Thyroid gland (tissue), 4 donors: ENCODE data around the gene EEF1AKMT3.

Source experiments
- POLR2A ChIP-seq, 2 donors: fragments of 450-650 bp; IDR thresholded peaks; one replicate each; pipeline ENCODE4 v1.6.1; 2017; ENCODE audit warnings: antibody characterized with exemption in 2 of 2, mild to moderate bottlenecking in 2 of 2, moderate library complexity in 1 of 2
- TF ChIP-seq, protein P1 (sequence below), 6 experiments: fragments of 200-600 bp in 3 of 6; fragments of 450-650 bp in 3 of 6; sonication (generic) in 3 of 6; IDR thresholded peaks; one replicate each; pipeline ENCODE4 v1.5.1; 2016 to 2019; ENCODE audit warnings: antibody characterized with exemption in 6 of 6, mild to moderate bottlenecking in 2 of 6, inconsistent platforms in 1 of 6, moderate library complexity in 1 of 6

DNA sequence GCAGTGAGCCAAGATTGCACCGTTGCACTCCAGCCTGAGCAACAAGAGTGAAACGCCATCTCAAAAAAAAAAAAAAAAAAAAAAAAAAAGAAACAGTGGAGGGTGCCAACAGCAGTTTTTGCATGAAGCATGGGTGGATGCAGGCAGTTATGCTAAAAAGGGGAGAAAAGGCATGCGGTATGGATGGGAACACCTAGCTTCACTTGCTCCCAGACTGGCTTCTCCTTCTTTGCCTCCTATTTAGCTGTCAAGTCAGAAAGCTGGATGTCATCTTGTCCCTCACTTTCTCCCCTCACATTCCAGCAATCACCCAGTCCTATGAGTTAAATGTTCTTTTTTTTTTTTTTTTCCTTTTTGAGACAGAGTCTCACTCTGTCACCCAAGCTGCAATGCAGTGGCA lies 2.6 kb downstream of the EEF1AKMT3 start:
- TF ChIP-seq POLR2A (IDR thresholded peaks at IDR 0.05) = no peak
- TF ChIP-seq, protein P1, sequence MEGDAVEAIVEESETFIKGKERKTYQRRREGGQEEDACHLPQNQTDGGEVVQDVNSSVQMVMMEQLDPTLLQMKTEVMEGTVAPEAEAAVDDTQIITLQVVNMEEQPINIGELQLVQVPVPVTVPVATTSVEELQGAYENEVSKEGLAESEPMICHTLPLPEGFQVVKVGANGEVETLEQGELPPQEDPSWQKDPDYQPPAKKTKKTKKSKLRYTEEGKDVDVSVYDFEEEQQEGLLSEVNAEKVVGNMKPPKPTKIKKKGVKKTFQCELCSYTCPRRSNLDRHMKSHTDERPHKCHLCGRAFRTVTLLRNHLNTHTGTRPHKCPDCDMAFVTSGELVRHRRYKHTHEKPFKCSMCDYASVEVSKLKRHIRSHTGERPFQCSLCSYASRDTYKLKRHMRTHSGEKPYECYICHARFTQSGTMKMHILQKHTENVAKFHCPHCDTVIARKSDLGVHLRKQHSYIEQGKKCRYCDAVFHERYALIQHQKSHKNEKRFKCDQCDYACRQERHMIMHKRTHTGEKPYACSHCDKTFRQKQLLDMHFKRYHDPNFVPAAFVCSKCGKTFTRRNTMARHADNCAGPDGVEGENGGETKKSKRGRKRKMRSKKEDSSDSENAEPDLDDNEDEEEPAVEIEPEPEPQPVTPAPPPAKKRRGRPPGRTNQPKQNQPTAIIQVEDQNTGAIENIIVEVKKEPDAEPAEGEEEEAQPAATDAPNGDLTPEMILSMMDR (IDR thresholded peaks at IDR 0.05) = no peak
